HG02610 (cell line): Measurements from ENCODE around the gene TMEM121.
"Not testable (repeated sequence)": the region's sequence is repeated elsewhere in the genome, so short reads cannot be mapped to it uniquely, and the experiment has no call there.

Source experiments
- ATAC-seq: cut with Tn5 transposase; IDR thresholded peaks from one replicate; pipeline ENCODE4 v1.9.1; 2021; ENCODE audit warnings: mild to moderate bottlenecking, moderate library complexity; ENCODE audit not compliant: unreplicated experiment

The TMEM121 gene

GRCh38 chr14:105567164-105568103, 41.1 kb downstream of the TMEM121 start:
- ATAC-seq, result not testable (repeated sequence)

- ATAC-seq, result not testable (repeated sequence)
Observed at GRCh38 chr14:105568140-105568843, 41.9 kb downstream of the TMEM121 start.

- ATAC-seq, result no peak
Observed at GRCh38 chr14:105568859-105569766, 42.7 kb downstream of the TMEM121 start.

- ATAC-seq, result no peak
Observed at GRCh38 chr14:105570482-105570881, 44.1 kb downstream of the TMEM121 start.

- not testable (repeated sequence) for ATAC-seq
Observed at GRCh38 chr14:105571181-105571951, 45.0 kb downstream of the TMEM121 start.

GRCh38 chr14:105572063-105572462, 45.7 kb downstream of the TMEM121 start:
- ATAC-seq, result not testable (repeated sequence)

GRCh38 chr14:105573841-105574240, 47.5 kb downstream of the TMEM121 start:
- not testable (repeated sequence) for ATAC-seq

GRCh38 chr14:105574411-105574810, 48.0 kb downstream of the TMEM121 start:
- ATAC-seq, result peak; percentile 2

- peak; percentile 72 for ATAC-seq
Observed at GRCh38 chr14:105575016-105575700, 48.8 kb downstream of the TMEM121 start.

GRCh38 chr14:105576525-105577088, 50.2 kb downstream of the TMEM121 start:
- ATAC-seq, result no peak

GRCh38 chr14:105577314-105577861, 51.0 kb downstream of the TMEM121 start:
- ATAC-seq, result no peak

- ATAC-seq, result no peak
Observed at GRCh38 chr14:105578070-105578469, 51.7 kb downstream of the TMEM121 start.

GRCh38 chr14:105579221-105579620, 52.8 kb downstream of the TMEM121 start:
- not testable (repeated sequence) for ATAC-seq
